Fibroblast of lung (primary cell): ENCODE data around the gene TIMP2.

Experiments
- CTCF ChIP-seq, 2 donors: IDR thresholded peaks in 1 of 2; conservative IDR thresholded peaks in 1 of 2; 1 replicate in 1 of 2; 2 replicates in 1 of 2; pipeline ENCODE4 v1.5.1; 2011 to 2012; ENCODE audit warnings: low read length in 2 of 2, control low read depth in 1 of 2, inconsistent platforms in 1 of 2, low read depth in 1 of 2, mild to moderate bottlenecking in 1 of 2
- EZH2 ChIP-seq: IDR thresholded peaks from 2 replicates; pipeline ENCODE4 v1.5.1; 2012; ENCODE audit warnings: low read length, control low read depth, mild to moderate bottlenecking; ENCODE audit errors: missing control alignments

- TF ChIP-seq EZH2 = no peak
- no peak for TF ChIP-seq CTCF (conservative IDR thresholded peaks at IDR 0.05 in 1 of 2, IDR thresholded peaks at IDR 0.05 in 1 of 2; ENCODE audit: low read depth in 1 of 2, low read length in 2 of 2)
Measured at GRCh38 chr17:78882540-78883088, 42.6 kb downstream of the TIMP2 start.
